Gastrocnemius medialis (tissue), 4 donors: Measurements from ENCODE around the gene ADSS1.

ENCODE experiments used
- CTCF ChIP-seq, 5 experiments: fragments of 450-650 bp in 3 of 5; fragments of 200-600 bp in 2 of 5; sonication (generic) in 2 of 5; IDR thresholded peaks in 4 of 5; conservative IDR thresholded peaks in 1 of 5; 1 replicate in 4 of 5; 2 replicates in 1 of 5; pipeline ENCODE4 v1.5.1; 2016 to 2019; ENCODE audit warnings: antibody characterized with exemption in 5 of 5, mild to moderate bottlenecking in 3 of 5, moderate library complexity in 3 of 5
- POLR2A ChIP-seq, 2 donors: fragments of 450-650 bp; IDR thresholded peaks; one replicate each; pipeline ENCODE4 v1.6.1; 2017; ENCODE audit warnings: antibody characterized with exemption in 2 of 2, mild to moderate bottlenecking in 2 of 2, moderate library complexity in 2 of 2

GRCh38 chr14:104686624-104687517, 37.2 kb upstream of the ADSS1 start:
- TF ChIP-seq CTCF (IDR thresholded peaks at IDR 0.05 in 4 of 5, conservative IDR thresholded peaks at IDR 0.05 in 1 of 5) (no peak), POLR2A (IDR thresholded peaks at IDR 0.05) (no peak)
